ENCODE results near the gene ATL1.
"Not testable (repeated sequence)": the region's sequence is repeated elsewhere in the genome, so short reads cannot be mapped to it uniquely, and the experiment has no call there.

The ATL1 gene

DNA sequence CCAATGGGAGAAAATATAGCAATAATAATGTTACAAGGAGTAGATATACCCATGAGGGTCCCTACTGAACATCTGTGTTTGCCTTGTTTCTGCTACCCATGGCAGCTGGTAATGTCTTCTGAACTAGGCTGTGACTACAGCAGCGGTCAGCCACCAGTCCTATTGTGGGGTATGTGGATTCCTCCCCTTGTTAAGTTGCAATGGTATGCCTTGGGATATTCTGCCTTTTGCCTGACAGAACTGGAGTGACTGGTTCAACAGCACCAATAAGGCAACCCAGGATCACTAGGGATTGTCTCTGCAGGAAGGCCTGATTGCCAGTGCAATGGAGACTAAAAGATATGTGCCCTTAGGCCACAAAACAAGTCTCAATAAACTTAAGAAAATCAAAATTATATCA is 9.7 kb upstream of the ATL1 start (continued):
- TF ChIP-seq, protein P1, sequence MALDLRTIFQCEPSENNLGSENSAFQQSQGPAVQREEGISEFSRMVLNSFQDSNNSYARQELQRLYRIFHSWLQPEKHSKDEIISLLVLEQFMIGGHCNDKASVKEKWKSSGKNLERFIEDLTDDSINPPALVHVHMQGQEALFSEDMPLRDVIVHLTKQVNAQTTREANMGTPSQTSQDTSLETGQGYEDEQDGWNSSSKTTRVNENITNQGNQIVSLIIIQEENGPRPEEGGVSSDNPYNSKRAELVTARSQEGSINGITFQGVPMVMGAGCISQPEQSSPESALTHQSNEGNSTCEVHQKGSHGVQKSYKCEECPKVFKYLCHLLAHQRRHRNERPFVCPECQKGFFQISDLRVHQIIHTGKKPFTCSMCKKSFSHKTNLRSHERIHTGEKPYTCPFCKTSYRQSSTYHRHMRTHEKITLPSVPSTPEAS (tag by site-specific recombination; IDR thresholded peaks at IDR 0.05), result no peak
- TF ChIP-seq, protein P2, sequence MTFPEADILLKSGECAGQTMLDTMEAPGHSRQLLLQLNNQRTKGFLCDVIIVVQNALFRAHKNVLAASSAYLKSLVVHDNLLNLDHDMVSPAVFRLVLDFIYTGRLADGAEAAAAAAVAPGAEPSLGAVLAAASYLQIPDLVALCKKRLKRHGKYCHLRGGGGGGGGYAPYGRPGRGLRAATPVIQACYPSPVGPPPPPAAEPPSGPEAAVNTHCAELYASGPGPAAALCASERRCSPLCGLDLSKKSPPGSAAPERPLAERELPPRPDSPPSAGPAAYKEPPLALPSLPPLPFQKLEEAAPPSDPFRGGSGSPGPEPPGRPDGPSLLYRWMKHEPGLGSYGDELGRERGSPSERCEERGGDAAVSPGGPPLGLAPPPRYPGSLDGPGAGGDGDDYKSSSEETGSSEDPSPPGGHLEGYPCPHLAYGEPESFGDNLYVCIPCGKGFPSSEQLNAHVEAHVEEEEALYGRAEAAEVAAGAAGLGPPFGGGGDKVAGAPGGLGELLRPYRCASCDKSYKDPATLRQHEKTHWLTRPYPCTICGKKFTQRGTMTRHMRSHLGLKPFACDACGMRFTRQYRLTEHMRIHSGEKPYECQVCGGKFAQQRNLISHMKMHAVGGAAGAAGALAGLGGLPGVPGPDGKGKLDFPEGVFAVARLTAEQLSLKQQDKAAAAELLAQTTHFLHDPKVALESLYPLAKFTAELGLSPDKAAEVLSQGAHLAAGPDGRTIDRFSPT (tag by site-specific recombination; IDR thresholded peaks at IDR 0.05), result no peak

DNA sequence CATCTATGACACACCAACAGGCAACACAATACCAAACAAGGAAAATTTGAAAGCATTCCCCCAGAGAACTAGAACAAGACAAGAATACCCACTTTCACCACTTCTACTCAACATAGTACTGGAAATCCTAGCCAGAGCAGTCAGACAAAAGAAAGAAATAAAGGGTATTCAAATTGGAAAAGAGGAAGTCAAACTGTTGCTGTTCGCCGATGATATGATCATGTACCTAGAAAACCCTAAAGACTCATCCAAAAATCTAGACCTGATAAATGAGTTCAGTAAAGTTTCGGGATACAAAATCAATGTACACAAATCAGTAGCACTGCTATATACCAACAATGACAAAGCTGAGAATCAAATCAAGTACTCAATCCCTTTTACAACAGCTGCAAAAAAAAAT is 8.1 kb upstream of the ATL1 start:
- Histone ChIP-seq H3K9me3 (ENCODE audit: control insufficient read depth, insufficient read depth, low read depth, low read length) (no peaks in the 10 kb centered on the region), H3K36me3 (ENCODE audit: control insufficient read depth in 2 of 2, insufficient read depth in 1 of 2, low read length in 2 of 2) (no peaks in the 10 kb centered on the region), H3K27ac (ENCODE audit: extremely low read depth, low read depth, low read length) (no peak overlapping the region), H3K4me1 (ENCODE audit: control insufficient read depth, insufficient read depth, low read length) (no peaks in the 10 kb centered on the region), H3K4me3 (ENCODE audit: low read depth, low read length) (no peak overlapping the region)
- ChIA-PET POLR2A (no interaction called here), CTCF (no interaction called here)
- TF ChIP-seq EGR2 (tag by site-specific recombination; IDR thresholded peaks at IDR 0.05; ENCODE audit: low read depth) (no peak), ZNF707 (tag by site-specific recombination; IDR thresholded peaks at IDR 0.05) (no peak), MEIS1 (CRISPR knock-in tag; IDR thresholded peaks at IDR 0.05; ENCODE audit: borderline replicate concordance) (no peak), ZNF549 (tag by site-specific recombination; IDR thresholded peaks at IDR 0.05) (no peak), ZNF830 (tag by site-specific recombination; IDR thresholded peaks at IDR 0.05; ENCODE audit: low read depth) (no peak), ZBTB21 (tag by site-specific recombination; IDR thresholded peaks at IDR 0.05) (no peak), ZNF223 (tag by site-specific recombination; IDR thresholded peaks at IDR 0.05) (no peak), ZNF558 (tag by site-specific recombination; IDR thresholded peaks at IDR 0.05) (no peak), ZNF335 (tag by site-specific recombination; conservative IDR thresholded peaks at IDR 0.05) (no peak), ZNF654 (tag by site-specific recombination; IDR thresholded peaks at IDR 0.05; ENCODE audit: low read depth) (no peak)
- TF ChIP-seq, protein P3, sequence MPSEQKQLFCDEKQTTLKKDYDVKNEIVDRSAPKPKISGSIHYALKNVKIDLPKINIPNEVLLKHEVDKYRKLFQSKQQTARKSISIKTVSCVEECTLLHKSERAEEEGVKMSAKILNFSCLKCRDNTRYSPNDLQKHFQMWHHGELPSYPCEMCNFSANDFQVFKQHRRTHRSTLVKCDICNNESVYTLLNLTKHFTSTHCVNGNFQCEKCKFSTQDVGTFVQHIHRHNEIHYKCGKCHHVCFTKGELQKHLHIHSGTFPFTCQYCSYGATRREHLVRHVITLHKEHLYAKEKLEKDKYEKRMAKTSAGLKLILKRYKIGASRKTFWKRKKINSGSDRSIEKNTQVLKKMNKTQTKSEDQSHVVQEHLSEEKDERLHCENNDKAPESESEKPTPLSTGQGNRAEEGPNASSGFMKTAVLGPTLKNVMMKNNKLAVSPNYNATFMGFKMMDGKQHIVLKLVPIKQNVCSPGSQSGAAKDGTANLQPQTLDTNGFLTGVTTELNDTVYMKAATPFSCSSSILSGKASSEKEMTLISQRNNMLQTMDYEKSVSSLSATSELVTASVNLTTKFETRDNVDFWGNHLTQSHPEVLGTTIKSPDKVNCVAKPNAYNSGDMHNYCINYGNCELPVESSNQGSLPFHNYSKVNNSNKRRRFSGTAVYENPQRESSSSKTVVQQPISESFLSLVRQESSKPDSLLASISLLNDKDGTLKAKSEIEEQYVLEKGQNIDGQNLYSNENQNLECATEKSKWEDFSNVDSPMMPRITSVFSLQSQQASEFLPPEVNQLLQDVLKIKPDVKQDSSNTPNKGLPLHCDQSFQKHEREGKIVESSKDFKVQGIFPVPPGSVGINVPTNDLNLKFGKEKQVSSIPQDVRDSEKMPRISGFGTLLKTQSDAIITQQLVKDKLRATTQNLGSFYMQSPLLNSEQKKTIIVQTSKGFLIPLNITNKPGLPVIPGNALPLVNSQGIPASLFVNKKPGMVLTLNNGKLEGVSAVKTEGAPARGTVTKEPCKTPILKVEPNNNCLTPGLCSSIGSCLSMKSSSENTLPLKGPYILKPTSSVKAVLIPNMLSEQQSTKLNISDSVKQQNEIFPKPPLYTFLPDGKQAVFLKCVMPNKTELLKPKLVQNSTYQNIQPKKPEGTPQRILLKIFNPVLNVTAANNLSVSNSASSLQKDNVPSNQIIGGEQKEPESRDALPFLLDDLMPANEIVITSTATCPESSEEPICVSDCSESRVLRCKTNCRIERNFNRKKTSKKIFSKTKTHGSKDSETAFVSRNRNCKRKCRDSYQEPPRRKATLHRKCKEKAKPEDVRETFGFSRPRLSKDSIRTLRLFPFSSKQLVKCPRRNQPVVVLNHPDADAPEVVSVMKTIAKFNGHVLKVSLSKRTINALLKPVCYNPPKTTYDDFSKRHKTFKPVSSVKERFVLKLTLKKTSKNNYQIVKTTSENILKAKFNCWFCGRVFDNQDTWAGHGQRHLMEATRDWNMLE (tag by site-specific recombination; conservative IDR thresholded peaks at IDR 0.05; ENCODE audit: low read depth), result no peak
- TF ChIP-seq, protein P4, sequence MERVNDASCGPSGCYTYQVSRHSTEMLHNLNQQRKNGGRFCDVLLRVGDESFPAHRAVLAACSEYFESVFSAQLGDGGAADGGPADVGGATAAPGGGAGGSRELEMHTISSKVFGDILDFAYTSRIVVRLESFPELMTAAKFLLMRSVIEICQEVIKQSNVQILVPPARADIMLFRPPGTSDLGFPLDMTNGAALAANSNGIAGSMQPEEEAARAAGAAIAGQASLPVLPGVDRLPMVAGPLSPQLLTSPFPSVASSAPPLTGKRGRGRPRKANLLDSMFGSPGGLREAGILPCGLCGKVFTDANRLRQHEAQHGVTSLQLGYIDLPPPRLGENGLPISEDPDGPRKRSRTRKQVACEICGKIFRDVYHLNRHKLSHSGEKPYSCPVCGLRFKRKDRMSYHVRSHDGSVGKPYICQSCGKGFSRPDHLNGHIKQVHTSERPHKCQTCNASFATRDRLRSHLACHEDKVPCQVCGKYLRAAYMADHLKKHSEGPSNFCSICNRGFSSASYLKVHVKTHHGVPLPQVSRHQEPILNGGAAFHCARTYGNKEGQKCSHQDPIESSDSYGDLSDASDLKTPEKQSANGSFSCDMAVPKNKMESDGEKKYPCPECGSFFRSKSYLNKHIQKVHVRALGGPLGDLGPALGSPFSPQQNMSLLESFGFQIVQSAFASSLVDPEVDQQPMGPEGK (tag by site-specific recombination; IDR thresholded peaks at IDR 0.05), result no peak
- TF ChIP-seq, protein P5, sequence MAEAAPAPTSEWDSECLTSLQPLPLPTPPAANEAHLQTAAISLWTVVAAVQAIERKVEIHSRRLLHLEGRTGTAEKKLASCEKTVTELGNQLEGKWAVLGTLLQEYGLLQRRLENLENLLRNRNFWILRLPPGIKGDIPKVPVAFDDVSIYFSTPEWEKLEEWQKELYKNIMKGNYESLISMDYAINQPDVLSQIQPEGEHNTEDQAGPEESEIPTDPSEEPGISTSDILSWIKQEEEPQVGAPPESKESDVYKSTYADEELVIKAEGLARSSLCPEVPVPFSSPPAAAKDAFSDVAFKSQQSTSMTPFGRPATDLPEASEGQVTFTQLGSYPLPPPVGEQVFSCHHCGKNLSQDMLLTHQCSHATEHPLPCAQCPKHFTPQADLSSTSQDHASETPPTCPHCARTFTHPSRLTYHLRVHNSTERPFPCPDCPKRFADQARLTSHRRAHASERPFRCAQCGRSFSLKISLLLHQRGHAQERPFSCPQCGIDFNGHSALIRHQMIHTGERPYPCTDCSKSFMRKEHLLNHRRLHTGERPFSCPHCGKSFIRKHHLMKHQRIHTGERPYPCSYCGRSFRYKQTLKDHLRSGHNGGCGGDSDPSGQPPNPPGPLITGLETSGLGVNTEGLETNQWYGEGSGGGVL (tag by site-specific recombination; IDR thresholded peaks at IDR 0.05), result no peak

DNA sequence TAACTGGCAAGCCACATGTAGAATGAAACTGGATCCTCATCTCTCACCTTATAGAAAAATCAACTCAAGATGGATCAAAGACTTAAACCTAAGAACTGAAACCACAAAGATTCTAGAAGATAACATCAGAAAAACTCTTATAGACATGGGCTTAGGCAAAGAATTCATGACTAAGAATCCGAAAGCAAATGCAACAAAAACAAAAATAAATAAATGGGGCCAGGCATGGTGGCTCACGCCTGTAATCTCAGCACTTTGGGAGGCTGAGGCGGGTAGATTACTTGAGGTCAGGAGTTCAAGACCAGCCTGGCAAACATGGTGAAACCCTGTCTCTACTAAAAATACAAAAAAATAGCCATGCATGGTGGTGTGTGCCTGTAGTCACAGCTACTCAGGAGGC is 7.1 kb upstream of the ATL1 start:
- CTCF ChIA-PET, result interaction anchor here (3.1 kb wide), 1 partner anchor 10 kb away, joined by 13 read pairs; no protein-coding TSS in a partner anchor
- POLR2A ChIA-PET; H3K4me3 ChIP-seq (ENCODE audit: low read depth, low read length); H3K27ac ChIP-seq (ENCODE audit: extremely low read depth, low read depth, low read length); H3K4me1 ChIP-seq (ENCODE audit: control insufficient read depth, insufficient read depth, low read length); H3K9me3 ChIP-seq (ENCODE audit: control insufficient read depth, insufficient read depth, low read depth, low read length); H3K36me3 ChIP-seq (ENCODE audit: control insufficient read depth in 2 of 2, insufficient read depth in 1 of 2, low read length in 2 of 2): not testable (repeated sequence)

Data from HEK293 (cell line).